Central memory CD8-positive, alpha-beta T cell (primary cell): ENCODE data around the gene TMEM163.
"Not testable (repeated sequence)": the region's sequence is repeated elsewhere in the genome, so short reads cannot be mapped to it uniquely, and the experiment has no call there.

Source experiments
- ATAC-seq: fragments of 150-1000 bp; cut with Tn5 transposase; replicated peaks from 2 replicates; pipeline ENCODE4 v1.10.0; 2022; ENCODE audit warnings: mild to moderate bottlenecking, moderate FRiP score, moderate number of reproducible peaks; ENCODE audit not compliant: poor library complexity, severe bottlenecking; ENCODE audit errors: extremely low read depth
- DNase-seq, 2 donors: peaks; one replicate each; pipeline ENCODE4 v3.0.0; 2021; ENCODE audit warnings: low spot score in 2 of 2
- H3K27ac Mint-ChIP-seq: one replicate; pipeline ENCODE4 v1.8.0; 2022; ENCODE audit warnings: low read depth, mild to moderate bottlenecking, moderate library complexity, mixed read lengths
- H3K27me3 Mint-ChIP-seq: one replicate; pipeline ENCODE4 v1.8.0; 2022; ENCODE audit warnings: mixed read lengths
- H3K36me3 Mint-ChIP-seq: one replicate; pipeline ENCODE4 v1.8.0; 2022; ENCODE audit warnings: mild to moderate bottlenecking, moderate library complexity, mixed read lengths; ENCODE audit not compliant: insufficient read depth
- H3K4me1 Mint-ChIP-seq: one replicate; pipeline ENCODE4 v1.8.0; 2022; ENCODE audit warnings: mixed read lengths
- H3K4me3 Mint-ChIP-seq: one replicate; pipeline ENCODE4 v1.8.0; 2022; ENCODE audit warnings: mild to moderate bottlenecking, moderate library complexity, mixed read lengths
- H3K9me3 Mint-ChIP-seq: one replicate; pipeline ENCODE4 v1.8.0; 2022; ENCODE audit warnings: mixed read lengths

TMEM163 gene

DNA sequence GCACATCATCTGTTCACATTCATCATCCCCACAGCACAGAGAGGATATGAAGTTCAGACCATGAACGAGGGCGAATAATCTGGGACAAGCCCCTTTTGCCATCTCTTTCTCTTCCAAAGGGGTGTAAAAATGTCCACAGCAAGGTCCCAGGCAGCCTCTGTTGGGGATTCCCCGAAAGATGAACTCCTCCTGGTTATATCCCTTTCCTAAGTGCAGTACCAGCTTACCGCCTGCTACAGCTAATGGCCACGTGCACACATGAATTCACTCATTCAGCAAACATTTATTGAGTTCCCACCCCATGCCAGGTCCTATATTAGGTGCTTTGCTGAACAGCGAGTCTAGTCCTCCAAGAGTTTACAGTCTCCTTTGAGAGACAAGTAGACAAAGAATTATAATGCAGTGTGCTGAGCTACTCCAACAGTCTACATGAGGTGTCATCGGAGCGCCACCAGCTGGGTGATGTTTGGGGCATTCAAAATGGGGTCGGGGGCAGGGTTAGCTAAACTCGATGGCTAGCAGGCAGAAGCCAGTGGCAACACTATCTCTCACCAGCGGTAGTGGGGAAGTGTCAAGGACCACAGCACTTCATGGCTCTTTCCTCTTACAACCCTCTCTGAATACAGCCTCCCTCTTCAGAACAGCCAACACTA, 228.9 kb downstream of the TMEM163 start:
- no peak overlapping the region for H3K4me3 Mint-ChIP-seq
- H3K36me3 Mint-ChIP-seq: peaks cover 2% of the 10 kb centered on the region
- ATAC-seq (no peak), DNase-seq (no peak)
- H3K27ac Mint-ChIP-seq: no peak overlapping the region
- H3K27me3 Mint-ChIP-seq: peaks cover 49% of the 10 kb centered on the region
- peaks cover 6% of the 10 kb centered on the region for H3K4me1 Mint-ChIP-seq
- no peaks in the 10 kb centered on the region for H3K9me3 Mint-ChIP-seq

DNA sequence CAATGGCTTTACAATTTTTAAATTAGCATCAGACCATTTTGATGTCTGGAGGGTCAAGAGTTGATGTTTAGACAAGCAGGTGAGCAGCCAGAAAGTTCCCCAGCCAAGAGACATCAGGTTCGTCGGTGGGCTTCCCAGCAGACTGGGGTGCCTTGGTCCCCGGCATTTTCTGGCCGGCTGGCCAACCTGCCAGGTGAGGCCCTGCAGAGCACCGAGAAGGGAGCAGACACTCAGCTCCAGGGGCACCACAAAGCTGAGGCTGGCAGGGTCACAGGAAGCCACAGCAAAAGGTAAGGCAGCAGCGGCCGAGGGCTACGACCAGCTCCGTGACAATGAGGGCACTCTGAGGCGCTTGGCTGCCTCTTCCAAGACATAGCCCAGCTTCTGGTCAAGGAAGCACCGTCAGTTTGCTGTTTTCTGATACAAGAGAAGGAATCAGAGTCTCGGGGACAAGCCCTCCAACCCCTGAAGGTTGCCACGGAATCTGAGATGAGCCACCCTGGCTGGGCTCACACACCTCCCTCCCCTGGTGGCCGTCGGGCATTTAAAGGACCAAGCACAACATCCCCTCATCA, 235.9 kb downstream of the TMEM163 start:
- no peaks in the 10 kb centered on the region for H3K36me3 Mint-ChIP-seq
- no peak overlapping the region for H3K27ac Mint-ChIP-seq
- H3K4me1 Mint-ChIP-seq: no peaks in the 10 kb centered on the region
- no peak overlapping the region for H3K4me3 Mint-ChIP-seq
- ATAC-seq (no peak), DNase-seq (no peak)
- peaks cover 28% of the 10 kb centered on the region for H3K27me3 Mint-ChIP-seq
- no peaks in the 10 kb centered on the region for H3K9me3 Mint-ChIP-seq

DNA sequence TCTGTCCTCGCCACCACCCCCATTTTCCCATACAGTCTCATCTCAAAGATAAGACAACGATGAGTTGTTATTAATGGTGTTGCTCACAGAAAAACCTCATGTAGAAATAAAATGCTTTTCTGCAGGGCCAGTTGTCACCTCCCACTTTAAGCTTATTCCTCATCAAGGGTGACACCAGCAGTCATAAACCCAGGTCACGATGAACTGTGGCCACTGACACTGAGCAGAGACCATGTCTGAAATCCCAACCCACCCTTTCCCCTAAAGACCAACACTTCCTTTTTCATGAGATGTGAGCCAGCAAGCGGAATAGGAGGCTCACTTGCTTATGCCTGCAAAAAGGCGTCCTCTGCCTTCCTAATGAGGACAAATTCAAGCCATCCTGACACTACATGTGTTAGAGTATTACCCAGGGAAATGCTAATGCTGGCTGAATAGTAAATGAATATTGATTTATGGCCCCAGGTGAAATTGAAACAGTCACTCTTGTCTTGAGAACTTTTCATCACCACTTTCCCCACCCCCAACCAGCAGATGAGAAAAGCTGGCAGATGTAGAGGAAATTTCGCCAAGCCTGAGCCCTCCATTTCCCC, 236.6 kb downstream of the TMEM163 start:
- H3K4me1 Mint-ChIP-seq: no peaks in the 10 kb centered on the region
- ATAC-seq (no peak), DNase-seq (no peak)
- H3K36me3 Mint-ChIP-seq: no peaks in the 10 kb centered on the region
- H3K4me3 Mint-ChIP-seq: no peak overlapping the region
- no peak overlapping the region for H3K27ac Mint-ChIP-seq
- peaks cover 28% of the 10 kb centered on the region for H3K27me3 Mint-ChIP-seq
- H3K9me3 Mint-ChIP-seq: no peaks in the 10 kb centered on the region

DNA sequence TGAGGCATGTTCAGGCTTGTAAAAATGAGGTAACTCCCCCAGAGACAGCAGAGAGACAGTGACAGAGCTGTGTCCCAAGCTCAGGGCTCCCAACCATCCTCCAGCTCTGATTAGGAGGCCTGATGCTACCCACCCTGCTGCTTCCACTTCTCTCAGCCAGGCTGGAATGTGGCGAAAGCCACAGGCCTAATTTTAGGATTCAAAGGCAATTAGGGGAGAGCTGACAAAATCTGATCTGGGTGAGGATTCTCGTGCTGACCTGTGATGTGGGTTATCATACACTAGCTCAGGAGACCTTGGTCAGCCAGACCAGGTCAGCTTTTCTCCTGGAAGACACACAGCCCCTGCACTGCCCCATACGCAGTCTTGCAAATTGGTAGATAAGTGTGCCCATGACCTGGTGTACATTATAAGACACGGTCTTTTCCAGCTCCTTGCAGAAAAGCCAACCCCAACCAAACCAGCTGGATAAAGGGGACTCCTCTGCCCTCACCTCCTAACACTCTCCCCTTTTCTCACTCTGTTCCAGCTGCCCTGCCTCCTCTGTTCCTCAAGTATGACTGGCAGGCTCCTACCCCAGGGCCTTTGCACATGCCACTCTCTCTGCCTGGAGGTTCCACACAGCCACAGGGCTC, 239.0 kb downstream of the TMEM163 start:
- Mint-ChIP-seq H3K9me3 (no peaks in the 10 kb centered on the region), H3K4me3 (no peak overlapping the region), H3K27ac (no peak overlapping the region), H3K27me3 (peaks cover 28% of the 10 kb centered on the region), H3K4me1 (no peaks in the 10 kb centered on the region), H3K36me3 (no peaks in the 10 kb centered on the region)
- no peak for ATAC-seq
- DNase-seq: no peak

DNA sequence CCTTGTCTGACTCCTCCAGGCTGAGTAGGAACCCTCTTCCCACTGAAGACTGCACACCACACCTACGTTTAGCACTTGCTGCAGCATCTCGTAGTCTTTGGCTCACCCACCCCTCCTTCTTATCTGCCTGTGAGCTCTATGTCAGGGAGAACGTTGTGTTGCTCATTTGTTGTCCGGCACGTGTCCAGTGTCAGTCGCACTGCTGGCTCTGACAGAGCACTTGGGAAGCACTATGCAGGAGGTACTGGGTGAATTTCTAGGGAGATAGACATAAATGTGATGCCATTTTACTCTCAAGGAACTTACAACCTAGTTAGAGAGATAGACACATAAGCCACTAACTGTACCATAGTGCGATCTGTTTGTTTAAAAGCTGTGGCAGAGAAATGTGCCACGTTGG, 241.8 kb downstream of the TMEM163 start:
- not testable (repeated sequence) for DNase-seq, ATAC-seq, H3K4me1 Mint-ChIP-seq, H3K27ac Mint-ChIP-seq, H3K36me3 Mint-ChIP-seq, H3K4me3 Mint-ChIP-seq, H3K9me3 Mint-ChIP-seq
- peaks cover 11% of the 10 kb centered on the region for H3K27me3 Mint-ChIP-seq

DNA sequence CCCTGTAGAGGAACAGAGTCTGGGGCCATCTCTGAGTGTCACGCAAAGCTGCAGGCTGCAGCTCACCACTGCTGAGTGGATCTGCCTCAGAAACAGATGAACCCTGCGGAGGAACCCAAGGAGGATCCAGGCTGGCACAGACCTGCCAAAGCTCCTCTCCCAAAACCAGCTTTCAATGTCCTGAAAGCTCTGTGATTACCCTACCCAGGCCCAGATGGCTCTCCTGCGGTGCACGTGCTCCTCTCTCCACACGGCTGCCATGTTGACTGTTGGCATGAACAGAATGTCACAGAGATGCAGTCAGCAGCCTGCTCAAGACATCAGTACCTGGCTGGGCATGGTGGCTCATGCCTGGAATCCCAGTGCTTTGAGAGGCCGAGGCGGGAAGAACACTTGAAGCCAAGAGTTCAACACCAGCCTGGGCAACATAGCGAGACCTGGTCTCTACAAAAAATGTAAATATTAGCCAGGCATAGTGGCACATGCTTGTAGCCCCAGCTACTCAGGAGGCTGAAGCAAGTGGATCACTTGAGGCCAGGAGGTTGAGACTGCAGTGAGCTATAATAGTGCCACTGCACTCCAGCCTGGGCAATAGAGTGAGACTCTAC, 248.1 kb downstream of the TMEM163 start:
- ATAC-seq (no peak), DNase-seq (no peak)
- H3K4me3 Mint-ChIP-seq: no peak overlapping the region
- H3K9me3 Mint-ChIP-seq: no peaks in the 10 kb centered on the region
- H3K36me3 Mint-ChIP-seq: no peaks in the 10 kb centered on the region
- H3K27me3 Mint-ChIP-seq: no peaks in the 10 kb centered on the region
- H3K27ac Mint-ChIP-seq: no peak overlapping the region
- H3K4me1 Mint-ChIP-seq: no peaks in the 10 kb centered on the region

DNA sequence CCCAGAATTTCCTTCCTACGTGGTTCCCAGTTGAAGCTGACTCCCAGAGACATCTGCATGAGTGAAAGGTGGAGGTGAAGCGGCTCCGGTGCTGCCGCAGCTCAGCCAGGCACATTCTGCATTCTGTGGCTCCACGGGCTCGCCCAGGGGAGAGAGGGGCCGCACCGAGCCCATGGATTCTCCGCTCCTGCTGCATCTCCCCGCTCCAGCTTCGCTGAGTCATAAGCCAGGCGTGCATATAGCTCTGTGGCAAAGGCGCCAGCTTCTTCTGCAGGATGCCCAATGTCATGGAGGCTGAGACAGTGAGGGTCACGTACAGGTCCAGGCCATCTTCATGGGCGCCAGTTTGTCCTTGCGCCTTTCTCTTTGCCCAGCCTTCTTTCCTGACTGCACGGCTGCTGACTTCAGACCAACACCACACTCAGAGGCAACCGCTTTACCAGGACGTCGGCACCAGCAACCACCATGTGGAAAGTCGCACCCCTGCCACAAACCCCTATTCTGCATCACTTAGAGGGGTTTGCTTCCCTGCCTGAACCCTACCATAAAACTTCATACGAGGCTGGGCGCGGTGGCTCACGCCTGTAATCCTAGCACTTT, 249.2 kb downstream of the TMEM163 start:
- H3K9me3 Mint-ChIP-seq: no peaks in the 10 kb centered on the region

DNA sequence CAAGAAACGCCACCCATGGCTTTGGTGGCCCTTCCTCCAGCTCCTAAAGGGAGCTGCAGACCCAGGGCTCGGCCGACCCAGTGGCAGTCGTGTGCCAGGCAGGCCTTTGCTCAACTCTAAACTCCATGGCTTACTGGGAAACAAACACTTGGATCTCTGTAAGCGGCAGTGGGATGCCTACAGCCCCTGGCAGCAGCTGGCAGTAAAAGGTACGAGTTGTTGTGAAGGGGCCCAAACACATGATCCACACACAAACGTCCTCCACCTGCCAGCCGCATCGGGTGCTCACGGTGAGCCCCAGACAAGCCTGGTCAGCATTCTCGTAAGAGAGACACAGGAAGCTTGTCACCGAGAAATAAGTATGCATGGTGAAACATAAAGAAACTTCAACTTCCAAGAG, 250.0 kb downstream of the TMEM163 start:
- H3K4me3 Mint-ChIP-seq: no peak overlapping the region
- no peaks in the 10 kb centered on the region for H3K36me3 Mint-ChIP-seq
- ATAC-seq (no peak), DNase-seq (no peak)
- H3K27ac Mint-ChIP-seq: no peak overlapping the region
- no peaks in the 10 kb centered on the region for H3K9me3 Mint-ChIP-seq
- no peaks in the 10 kb centered on the region for H3K27me3 Mint-ChIP-seq
- no peaks in the 10 kb centered on the region for H3K4me1 Mint-ChIP-seq

More for the DNA sequence above, 249.2 kb downstream of the TMEM163 start:
- Mint-ChIP-seq H3K27ac (no peak overlapping the region), H3K27me3 (no peaks in the 10 kb centered on the region), H3K36me3 (no peaks in the 10 kb centered on the region), H3K4me1 (no peaks in the 10 kb centered on the region), H3K4me3 (no peak overlapping the region)
- DNase-seq (no peak), ATAC-seq (no peak)

DNA sequence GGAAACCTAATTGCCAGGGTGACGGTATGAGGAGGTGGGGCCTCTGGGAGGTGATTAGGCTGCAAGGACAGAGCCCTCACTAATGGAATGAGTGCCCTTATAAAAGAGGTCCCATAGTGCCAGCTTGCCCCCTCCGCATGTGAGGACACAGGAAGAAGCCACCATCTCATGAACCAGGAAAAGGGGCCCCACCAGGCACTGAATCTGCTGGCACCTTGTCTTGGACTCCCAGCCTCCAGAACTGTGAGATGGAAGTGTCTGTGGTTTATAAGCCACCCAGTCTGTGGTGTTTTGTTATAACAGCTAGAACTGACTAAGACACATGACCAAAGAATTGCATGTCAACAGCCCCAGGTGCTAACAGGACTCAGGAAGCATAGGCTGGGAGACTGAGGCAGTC, 250.6 kb downstream of the TMEM163 start:
- no peak for ATAC-seq
- H3K27ac Mint-ChIP-seq: no peak overlapping the region
- no peak for DNase-seq
- no peaks in the 10 kb centered on the region for H3K27me3 Mint-ChIP-seq
- H3K9me3 Mint-ChIP-seq: no peaks in the 10 kb centered on the region
- no peaks in the 10 kb centered on the region for H3K4me1 Mint-ChIP-seq
- H3K4me3 Mint-ChIP-seq: no peak overlapping the region
- no peaks in the 10 kb centered on the region for H3K36me3 Mint-ChIP-seq

DNA sequence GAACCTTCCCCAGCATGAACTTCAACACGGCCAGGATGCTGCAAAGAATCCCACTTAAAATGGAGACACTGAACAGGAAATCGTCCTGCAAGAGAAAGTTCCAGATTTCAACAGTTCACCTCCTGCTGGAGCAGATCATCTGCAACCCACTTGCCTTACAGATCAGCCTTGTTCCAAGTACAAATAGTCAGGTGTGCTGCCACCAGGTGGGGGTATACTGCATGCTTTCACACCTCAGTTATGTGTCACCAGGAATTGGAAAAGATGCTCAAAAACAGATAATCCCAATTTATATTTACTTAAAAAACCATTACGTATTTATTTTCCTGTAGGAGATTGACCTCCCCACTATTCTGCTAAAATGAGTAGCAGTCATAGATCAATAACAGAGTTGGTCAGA, 252.7 kb downstream of the TMEM163 start:
- ATAC-seq (no peak), DNase-seq (no peak)
- H3K4me3 Mint-ChIP-seq: no peak overlapping the region
- no peaks in the 10 kb centered on the region for H3K36me3 Mint-ChIP-seq
- no peak overlapping the region for H3K27ac Mint-ChIP-seq
- peaks cover under 1% of the 10 kb centered on the region for H3K4me1 Mint-ChIP-seq
- H3K9me3 Mint-ChIP-seq: no peaks in the 10 kb centered on the region
- no peaks in the 10 kb centered on the region for H3K27me3 Mint-ChIP-seq

DNA sequence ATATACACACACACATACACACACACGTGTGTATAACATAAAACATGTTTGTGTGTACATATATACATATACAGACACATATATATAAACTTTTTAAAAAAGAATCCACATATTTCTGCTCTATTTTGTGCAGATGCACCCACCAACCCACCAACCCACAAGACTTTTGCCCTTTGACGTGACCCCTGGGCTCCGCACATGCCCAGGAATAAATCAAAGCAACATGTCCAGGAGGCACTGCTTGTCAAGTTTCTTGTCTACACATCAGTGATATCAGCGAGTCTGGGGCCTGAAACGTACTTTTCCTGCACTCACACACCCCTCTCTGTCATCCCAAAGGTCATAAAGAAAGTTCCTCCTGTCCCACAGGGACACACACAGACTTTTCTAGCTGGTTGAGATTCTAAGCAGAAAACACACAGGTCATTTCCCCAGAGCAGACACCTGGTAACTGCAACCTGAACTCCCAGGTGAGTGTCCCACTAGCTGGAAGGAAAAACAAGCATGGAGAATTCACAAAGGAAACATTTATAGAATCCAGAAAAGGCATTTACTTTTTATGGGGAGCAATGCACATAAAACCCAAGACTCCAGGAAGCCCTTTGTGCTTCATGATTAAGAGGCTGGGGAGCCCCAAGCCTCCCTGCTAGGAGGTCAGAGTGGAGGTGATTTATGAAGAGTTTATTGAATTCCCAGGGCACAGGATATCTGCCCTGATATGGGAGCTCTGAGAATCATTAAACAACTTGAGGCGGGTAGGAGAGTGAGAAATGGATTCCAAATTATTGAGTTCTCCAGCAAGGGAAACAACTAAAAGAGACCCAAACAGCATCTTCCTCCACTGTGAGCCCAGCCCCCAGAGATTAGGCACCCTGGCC, 253.3 kb downstream of the TMEM163 start:
- Mint-ChIP-seq H3K9me3 (no peaks in the 10 kb centered on the region), H3K4me3 (no peak overlapping the region), H3K27ac (no peak overlapping the region), H3K4me1 (peaks cover 6% of the 10 kb centered on the region), H3K36me3 (peaks cover 2% of the 10 kb centered on the region), H3K27me3 (no peaks in the 10 kb centered on the region)
- ATAC-seq (no peak), DNase-seq (no peak)

DNA sequence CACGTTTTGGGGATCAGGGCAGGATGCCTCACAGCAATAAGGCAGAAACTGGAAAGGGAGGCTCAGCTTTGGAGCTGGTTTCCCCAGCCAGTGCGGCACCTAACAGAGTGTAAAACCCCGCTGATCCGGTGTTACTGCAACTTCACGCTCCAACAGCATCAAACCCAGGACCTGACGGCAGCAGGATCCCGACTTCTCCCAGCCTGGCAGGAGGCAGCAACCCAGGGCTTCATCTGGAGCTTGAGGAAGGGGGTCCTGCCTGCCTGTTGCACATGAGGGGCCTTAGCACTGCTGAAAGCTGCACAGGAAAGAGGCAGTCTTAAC, 255.1 kb downstream of the TMEM163 start:
- no peaks in the 10 kb centered on the region for H3K9me3 Mint-ChIP-seq
- H3K4me1 Mint-ChIP-seq: peaks cover 6% of the 10 kb centered on the region
- peaks cover 2% of the 10 kb centered on the region for H3K36me3 Mint-ChIP-seq
- no peak overlapping the region for H3K4me3 Mint-ChIP-seq
- ATAC-seq: no peak
- no peak for DNase-seq
- no peaks in the 10 kb centered on the region for H3K27me3 Mint-ChIP-seq
- no peak overlapping the region for H3K27ac Mint-ChIP-seq
